NCI-H2107 (cell line): ENCODE data around the gene RHOU.

ENCODE experiments used
- DNase-seq: peaks from one replicate; lab custom pipeline; 2025; lab: John Stamatoyannopoulos, UW

The RHOU gene

DNA sequence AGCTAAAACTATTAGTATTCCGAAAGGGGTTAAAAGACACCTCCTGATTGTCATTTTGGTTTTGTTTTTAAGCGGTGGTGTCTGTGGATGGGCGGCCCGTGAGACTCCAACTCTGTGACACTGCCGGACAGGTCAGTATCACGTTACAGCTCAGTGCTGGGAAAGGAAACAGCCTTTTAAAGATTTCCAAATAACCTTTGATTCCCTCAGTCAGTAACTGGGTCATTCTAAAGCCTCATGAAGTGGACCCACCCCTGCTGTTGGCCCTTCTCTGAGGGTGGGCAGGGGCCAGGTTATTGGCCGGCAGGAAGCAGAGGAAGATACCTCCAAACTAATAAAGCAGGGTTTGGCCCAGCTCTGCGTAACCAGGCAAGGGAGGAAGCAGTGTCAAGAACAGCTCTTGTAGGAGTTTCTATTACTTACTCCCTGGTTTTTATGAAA lies 2.3 kb downstream of the RHOU start:
- no peak for DNase-seq

DNA sequence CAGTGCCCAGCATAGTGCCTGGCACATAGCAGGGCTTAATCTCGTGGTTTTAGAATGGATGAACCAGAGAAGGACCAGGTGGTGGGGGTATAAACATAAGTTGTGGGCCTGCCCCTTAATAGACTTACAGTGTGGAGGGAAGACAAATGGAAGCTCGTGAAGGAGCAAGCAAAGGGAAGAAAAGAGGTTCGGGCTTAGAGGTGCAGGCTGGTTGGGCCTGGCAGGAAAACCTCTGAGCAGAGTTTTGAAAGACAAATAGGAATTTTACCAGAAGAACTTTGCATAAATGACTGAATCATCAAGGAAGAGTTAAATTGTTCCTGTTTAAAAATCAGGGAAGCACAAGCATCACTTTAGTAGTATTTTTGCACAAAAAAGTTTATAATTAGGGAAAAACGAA lies 4.5 kb downstream of the RHOU start:
- DNase-seq = no peak

DNA sequence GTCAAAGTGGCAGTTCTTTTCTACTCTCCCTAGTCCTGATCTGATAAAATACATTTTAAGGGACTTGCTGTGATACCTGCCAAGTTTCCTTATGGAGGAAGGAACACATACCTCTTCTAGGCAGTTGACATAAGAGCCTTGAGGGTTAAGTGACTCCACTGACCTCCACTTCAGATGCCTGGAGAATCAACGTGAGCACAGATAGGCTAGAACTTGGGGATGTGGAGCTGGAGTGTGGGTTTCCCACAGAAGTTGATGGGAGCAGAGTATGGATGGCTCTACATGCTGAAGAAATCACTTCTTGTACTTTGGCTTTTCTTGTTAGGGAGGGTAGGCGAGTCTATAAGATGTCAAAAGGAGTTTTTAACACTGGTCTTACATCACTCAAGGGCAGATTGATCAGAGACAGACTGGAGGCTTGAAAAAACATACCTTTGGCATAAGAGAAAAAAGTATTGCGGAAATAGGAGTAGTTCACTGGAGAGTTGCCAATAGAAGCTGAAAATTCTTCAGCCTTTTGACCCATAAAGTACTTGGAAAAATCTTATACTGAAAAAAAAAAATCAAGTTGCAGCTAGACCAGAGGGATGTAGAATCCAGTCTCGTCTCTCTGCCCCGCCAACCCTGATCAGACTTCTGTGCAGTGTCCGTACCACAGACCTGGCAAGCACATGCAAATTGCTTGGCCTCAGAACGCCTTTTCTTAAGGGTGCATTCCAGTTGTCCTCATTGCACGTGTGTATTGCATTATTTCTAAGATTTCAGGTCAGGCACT lies 5.5 kb downstream of the RHOU start:
- no peak for DNase-seq

- no peak for DNase-seq
Measured at GRCh38 chr1:228742281-228742860, 7.1 kb downstream of the RHOU start.

- DNase-seq = no peak
Measured at GRCh38 chr1:228743405-228743804, 8.1 kb downstream of the RHOU start.

GRCh38 chr1:228744356-228744755 lies 9.1 kb downstream of the RHOU start:
- no peak for DNase-seq

DNA sequence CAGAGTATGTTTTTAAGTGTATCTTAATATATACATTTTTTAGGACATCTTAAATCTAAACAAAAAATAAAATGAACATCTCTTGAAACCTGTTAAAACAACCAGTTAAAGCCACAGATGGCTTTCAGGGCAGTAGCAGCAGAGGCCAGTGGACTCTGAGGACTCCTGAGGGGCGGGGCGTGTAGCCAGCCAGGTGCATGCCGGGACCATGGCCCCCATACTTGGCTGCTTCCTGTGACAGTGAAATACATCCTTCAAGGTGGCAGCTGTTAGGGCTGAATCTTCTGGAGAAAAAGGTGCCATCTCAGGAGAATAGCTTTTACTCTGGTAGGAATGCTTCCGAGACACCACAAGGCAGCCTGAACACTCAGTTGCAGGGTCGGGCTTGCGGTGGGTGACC lies 9.6 kb downstream of the RHOU start:
- DNase-seq = no peak

GRCh38 chr1:228745497-228745896 lies 10.2 kb downstream of the RHOU start:
- no peak for DNase-seq

DNA sequence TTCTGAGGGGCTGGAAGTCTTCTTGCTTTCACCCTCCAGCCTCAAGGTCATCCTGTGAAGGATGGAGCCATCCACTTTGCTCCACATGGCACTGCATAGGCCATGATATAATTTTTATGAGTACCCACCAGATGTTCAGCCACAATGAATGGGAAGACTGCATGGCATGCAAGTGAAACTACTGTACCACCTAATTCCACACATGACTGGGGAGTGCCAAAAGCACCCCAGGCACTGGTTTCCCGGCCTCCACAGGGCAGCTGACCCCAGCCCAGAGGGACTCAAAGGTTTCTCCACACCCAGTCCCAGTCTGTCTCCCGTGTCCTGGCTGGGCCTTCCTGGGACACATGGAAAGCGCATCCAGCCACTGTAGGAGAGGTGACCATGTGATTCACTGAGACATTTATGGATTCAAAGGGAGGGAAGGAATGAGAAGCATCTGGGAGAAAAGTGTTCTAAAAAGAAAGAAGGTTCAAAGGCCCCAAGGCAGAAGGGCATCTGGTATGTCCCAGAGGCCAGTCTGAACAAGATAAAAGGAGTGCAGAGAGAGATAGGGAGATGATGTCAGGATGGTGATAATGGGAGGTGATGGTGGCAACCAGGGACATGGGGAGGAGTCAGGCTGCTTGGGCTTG lies 12.1 kb downstream of the RHOU start:
- DNase-seq = no peak

- no peak for DNase-seq
Measured at GRCh38 chr1:228748029-228748428, 12.8 kb downstream of the RHOU start.

GRCh38 chr1:228748431-228748830 lies 13.2 kb downstream of the RHOU start:
- DNase-seq = no peak

- DNase-seq = no peak
Measured at GRCh38 chr1:228749765-228750164, 14.5 kb downstream of the RHOU start.

GRCh38 chr1:228750915-228751314 lies 15.6 kb downstream of the RHOU start:
- no peak for DNase-seq

GRCh38 chr1:228751360-228752098 lies 16.2 kb downstream of the RHOU start:
- no peak for DNase-seq

- no peak for DNase-seq
Measured at GRCh38 chr1:228752258-228752657, 17.0 kb downstream of the RHOU start.

GRCh38 chr1:228752675-228753265 lies 17.5 kb downstream of the RHOU start:
- no peak for DNase-seq

DNA sequence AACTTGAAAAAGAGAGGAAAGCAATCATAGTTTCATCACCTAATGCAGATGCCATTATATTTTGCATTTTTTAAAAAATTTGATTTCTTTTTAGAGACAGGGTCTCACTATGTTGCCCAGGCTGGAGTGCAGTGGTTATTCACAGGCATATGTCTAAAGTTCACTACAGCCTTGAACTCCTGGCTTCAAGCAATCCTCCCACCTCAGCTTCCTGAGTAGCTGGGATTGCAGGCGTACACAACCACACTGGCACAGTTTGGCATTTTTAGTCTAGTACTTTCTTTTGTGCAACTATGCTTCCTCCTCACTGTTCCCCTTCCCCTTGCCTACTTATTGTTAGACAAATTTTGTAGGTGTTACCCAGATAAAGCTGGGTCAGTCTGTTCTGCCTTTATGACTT lies 18.0 kb downstream of the RHOU start:
- no peak for DNase-seq

- DNase-seq = no peak
Measured at GRCh38 chr1:228753786-228754360, 18.6 kb downstream of the RHOU start.

GRCh38 chr1:228754646-228755268 lies 19.5 kb downstream of the RHOU start:
- no peak for DNase-seq

GRCh38 chr1:228755800-228756199 lies 20.5 kb downstream of the RHOU start:
- DNase-seq = no peak

DNA sequence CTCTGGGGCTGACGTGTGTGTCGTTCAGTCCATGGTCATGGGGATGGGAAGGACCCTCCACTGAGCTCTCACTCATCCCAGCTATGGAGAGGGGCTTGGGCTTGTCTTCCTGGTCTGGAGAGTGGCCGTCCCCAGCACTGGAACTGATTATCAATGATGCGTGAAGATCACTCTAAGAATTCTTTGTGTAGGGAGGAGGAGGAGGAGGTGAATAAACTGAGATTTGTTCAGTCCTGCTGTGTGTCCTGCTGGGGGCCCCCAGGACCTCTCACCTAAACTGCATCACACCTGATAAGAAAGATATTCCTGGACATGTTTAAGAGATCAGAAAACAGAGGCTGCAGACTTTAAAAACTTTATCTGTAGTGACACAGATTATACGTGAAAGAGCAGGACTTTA lies 21.2 kb downstream of the RHOU start:
- DNase-seq = no peak
